Peyer's patch (tissue), 4 donors: ENCODE measurements around the gene ALG1L2. TPM values are rescaled to one million over a fixed set of nuclear protein-coding genes. Genes with fewer than 3 reads are reported as not detected.
"Not testable (repeated sequence)": the region's sequence is repeated elsewhere in the genome, so short reads cannot be mapped to it uniquely, and the experiment has no call there.

Experiments
- DNase-seq, 3 donors: peaks; one replicate each; pipeline ENCODE4 v3.0.0-alpha.2; 2017 to 2019
- H3K27ac ChIP-seq, 4 donors: fragments of 200-600 bp; sonication (generic); one replicate each; pipeline ENCODE4 v1.5.1; 2016 to 2019
- H3K27me3 ChIP-seq, 2 donors: fragments of 200-600 bp; sonication (generic); one replicate each; pipeline ENCODE4 v1.5.1; 2019
- H3K36me3 ChIP-seq, 3 donors: fragments of 200-600 bp; sonication (generic); one replicate each; pipeline ENCODE4 v1.5.1; 2016 to 2019
- H3K4me1 ChIP-seq, 4 donors: fragments of 200-600 bp; sonication (generic); one replicate each; pipeline ENCODE4 v1.5.1; 2016 to 2019
- H3K4me3 ChIP-seq, 4 donors: fragments of 200-600 bp; sonication (generic); 1 replicate in 3 of 4; 2 replicates in 1 of 4; pipeline ENCODE4 v1.5.1; 2016 to 2019; ENCODE audit warnings: mild to moderate bottlenecking in 1 of 4
- H3K9me3 ChIP-seq, 4 donors: fragments of 200-600 bp; sonication (generic); one replicate each; pipeline ENCODE4 v1.5.1; 2016 to 2019; ENCODE audit warnings: mild to moderate bottlenecking in 1 of 4
- POLR2A ChIP-seq, 2 donors: fragments of 450-650 bp; IDR thresholded peaks; one replicate each; pipeline ENCODE4 v1.5.1; 2017; ENCODE audit warnings: antibody characterized with exemption in 2 of 2, mild to moderate bottlenecking in 2 of 2, moderate library complexity in 2 of 2
- total RNA-seq, 4 donors: library from RNA; depleted of rRNA; stranded (reverse); fragments of >200 nt; gene quantifications; one replicate each; pipeline ENCODE4 v1.1.0, GENCODE V29; 2016
- TF ChIP-seq, protein P1 (sequence below), 6 experiments: fragments of 450-650 bp in 4 of 6; fragments of 200-600 bp in 2 of 6; sonication (generic) in 1 of 6; IDR thresholded peaks; one replicate each; pipeline ENCODE4 v1.5.1; 2017 to 2019; ENCODE audit warnings: antibody characterized with exemption in 6 of 6, mild to moderate bottlenecking in 3 of 6, moderate library complexity in 1 of 6

ALG1L2 gene
- total RNA-seq, 4 donors from 2014 or later, result 2.4 TPM; not detected in 3

DNA sequence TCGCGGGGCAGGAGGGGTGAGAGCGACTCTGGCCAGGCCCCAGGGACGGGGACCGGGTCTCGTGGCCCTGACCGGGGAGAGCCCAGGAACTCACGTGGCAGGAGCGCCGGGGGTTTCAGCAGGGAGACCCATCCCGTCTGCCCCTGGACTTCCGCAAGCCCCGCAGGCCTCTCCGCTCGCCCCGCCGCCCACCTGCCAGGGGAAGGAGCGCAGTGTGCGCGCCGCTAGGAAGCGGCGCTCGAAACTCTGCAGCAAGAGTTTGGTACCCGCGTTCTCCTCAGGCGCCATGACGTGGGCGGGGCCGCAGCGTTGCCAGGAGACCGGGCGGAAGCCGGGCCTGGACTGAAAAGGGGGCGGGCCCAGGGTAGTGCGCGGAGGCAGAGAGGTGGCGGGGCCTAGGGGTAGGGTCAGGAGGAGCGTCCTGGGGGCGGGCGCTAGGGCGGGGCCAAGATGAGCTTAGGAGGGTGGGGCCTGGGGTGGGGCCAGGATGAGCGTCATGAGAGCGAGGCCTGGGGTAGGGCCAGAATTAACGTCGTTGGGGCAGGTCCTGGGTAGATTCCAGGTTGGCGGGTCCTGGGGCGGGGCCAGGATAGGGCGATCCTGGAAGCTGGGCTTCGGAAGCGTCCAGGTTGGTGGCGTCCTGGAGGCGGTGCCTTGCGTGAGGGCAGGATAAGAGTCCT is 29.7 kb downstream of the ALG1L2 start:
- H3K27me3 ChIP-seq, result no peaks in the 10 kb centered on the region
- peak; percentile 99 to 100 (median 100) for DNase-seq
- TF ChIP-seq, protein P1, sequence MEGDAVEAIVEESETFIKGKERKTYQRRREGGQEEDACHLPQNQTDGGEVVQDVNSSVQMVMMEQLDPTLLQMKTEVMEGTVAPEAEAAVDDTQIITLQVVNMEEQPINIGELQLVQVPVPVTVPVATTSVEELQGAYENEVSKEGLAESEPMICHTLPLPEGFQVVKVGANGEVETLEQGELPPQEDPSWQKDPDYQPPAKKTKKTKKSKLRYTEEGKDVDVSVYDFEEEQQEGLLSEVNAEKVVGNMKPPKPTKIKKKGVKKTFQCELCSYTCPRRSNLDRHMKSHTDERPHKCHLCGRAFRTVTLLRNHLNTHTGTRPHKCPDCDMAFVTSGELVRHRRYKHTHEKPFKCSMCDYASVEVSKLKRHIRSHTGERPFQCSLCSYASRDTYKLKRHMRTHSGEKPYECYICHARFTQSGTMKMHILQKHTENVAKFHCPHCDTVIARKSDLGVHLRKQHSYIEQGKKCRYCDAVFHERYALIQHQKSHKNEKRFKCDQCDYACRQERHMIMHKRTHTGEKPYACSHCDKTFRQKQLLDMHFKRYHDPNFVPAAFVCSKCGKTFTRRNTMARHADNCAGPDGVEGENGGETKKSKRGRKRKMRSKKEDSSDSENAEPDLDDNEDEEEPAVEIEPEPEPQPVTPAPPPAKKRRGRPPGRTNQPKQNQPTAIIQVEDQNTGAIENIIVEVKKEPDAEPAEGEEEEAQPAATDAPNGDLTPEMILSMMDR (IDR thresholded peaks at IDR 0.05), result no peak
- peak in 1 of 2 donors; percentile 50 for TF ChIP-seq POLR2A (IDR thresholded peaks at IDR 0.05)
- peaks cover 0 to 14% (median 0%) of the 10 kb centered on the region in 4 donors for H3K4me1 ChIP-seq
- H3K36me3 ChIP-seq, result no peaks in the 10 kb centered on the region
- no peaks in the 10 kb centered on the region for H3K9me3 ChIP-seq
- peak overlapping the region; percentile 69 to 97 (median 78) for H3K4me3 ChIP-seq
- peak overlapping the region; percentile 84 to 90 (median 86) for H3K27ac ChIP-seq

DNA sequence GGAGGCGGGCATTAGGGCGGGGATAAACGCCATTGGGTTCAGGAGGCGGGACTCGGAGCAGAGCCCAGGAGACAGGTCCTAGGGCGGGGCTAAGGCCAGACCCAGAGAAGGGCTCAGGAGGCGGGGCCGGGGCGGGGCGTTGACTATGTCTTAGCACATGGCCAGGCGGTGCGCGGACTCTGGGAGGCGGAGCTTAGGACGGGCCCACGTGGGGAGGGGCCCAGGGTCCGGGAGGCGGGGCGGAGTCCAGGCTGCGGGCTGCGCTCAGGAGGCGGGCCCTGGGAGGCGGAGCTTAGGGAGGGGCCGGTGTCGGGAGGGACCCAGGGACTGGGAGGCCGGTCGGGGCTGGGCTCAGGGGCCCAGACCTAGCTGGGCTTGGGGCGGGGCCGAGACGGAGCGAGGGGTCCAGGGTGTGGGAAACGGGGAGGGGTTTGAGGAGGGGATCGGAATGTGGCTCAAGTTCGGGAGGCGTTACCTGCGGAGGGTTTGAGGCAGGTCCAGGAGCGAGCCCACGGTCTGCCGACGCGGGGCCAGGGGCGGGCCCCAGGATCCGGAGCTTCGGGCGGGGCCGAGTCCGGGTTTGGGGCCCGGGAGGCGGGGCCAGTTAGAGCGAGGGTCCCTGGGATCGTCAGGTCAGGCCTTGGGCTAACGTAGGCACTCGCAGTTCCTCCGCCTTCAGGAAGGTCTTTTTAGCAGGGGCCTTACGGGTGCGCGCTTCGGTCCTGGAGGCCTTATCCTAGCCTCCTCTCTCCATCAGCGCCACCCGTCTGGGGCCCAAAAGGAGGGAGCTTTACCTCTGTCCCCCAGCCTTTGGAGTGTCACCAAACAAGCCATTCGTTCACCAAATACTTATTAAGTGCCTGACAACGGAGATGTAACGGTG is 30.5 kb downstream of the ALG1L2 start:
- Histone ChIP-seq H3K4me1 (peaks cover 0 to 14% (median 0%) of the 10 kb centered on the region in 4 donors), H3K4me3 (peak overlapping the region; percentile 69 to 97 (median 78)), H3K27ac (peak overlapping the region; percentile 84 to 90 (median 86))
- not testable (repeated sequence) for H3K27me3 ChIP-seq, H3K9me3 ChIP-seq, H3K36me3 ChIP-seq
- TF ChIP-seq POLR2A (IDR thresholded peaks at IDR 0.05), result peak; percentile 30 to 37
- peak; percentile 98 to 100 (median 100) for DNase-seq

DNA sequence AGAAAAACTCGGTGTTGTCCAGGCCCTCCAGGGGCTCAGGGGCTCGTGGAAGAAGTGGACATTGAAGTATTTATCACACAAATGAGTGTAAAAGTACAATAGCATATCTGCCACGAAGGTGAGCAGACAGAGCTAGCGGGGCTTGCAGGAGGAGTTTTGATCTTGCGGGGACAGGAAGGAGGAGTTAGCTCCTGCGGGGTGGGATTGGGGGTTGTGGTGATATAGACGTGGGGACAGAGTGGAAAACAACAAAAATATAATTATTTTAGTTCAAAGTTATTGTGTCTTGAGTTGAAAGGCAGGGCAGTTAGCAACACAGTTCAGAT is 31.1 kb downstream of the ALG1L2 start:
- H3K9me3 ChIP-seq, result not testable (repeated sequence)
- H3K4me3 ChIP-seq, result peak overlapping the region; percentile 69 to 83 (median 74)

DNA sequence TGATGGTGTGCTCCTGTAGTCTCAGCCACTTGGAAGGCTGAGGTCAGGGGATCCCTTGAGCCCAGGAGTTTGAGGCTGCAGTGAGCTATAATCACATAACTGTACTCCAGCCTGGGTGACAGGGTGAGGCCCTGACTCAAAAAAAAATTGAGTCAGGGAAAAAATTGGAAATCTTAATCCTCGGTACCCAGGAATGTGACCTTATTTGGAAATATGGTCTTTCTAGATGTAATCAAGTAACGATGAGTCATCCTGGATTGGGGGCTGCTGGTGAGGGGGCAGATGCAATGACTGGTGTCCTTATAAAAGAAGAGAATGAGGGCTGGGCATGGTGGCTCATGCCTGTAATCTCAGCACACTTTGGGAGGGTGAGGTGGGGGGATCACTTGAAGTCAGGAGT is 33.8 kb downstream of the ALG1L2 start:
- H3K4me1 ChIP-seq, result peaks cover 0 to 11% (median 0%) of the 10 kb centered on the region in 4 donors
- H3K9me3 ChIP-seq, H3K4me3 ChIP-seq, H3K36me3 ChIP-seq, H3K27me3 ChIP-seq, H3K27ac ChIP-seq, DNase-seq: not testable (repeated sequence)

More for the DNA sequence above, 31.1 kb downstream of the ALG1L2 start:
- not testable (repeated sequence) for H3K27me3 ChIP-seq, H3K36me3 ChIP-seq, DNase-seq
- Histone ChIP-seq H3K27ac (peak overlapping the region; percentile 84 to 90 (median 86)), H3K4me1 (peaks cover 0 to 14% (median 0%) of the 10 kb centered on the region in 4 donors)

DNA sequence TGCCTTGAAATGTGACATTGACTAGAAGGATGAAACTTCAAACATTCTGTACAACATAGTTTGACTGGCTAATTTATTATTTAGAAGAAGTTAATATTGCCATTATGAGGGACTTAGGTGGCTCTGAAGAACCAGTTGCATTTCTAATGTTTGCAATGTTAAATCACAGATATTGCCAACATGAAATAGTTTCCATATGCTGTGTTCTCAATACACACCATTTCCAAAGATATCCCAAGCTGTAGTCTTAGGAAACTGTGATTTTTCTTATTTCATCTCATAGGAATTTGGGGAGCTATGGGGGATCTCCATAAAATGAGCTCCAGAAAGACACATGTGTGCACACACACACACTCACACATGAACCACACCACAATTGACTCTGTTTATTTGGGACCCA is 36.3 kb downstream of the ALG1L2 start:
- TF ChIP-seq, protein P1 (IDR thresholded peaks at IDR 0.05), result no peak
- TF ChIP-seq POLR2A (IDR thresholded peaks at IDR 0.05), result no peak
- peaks cover 0 to under 1% (median 0%) of the 10 kb centered on the region in 4 donors for H3K4me1 ChIP-seq
- no peaks in the 10 kb centered on the region for H3K27me3 ChIP-seq
- H3K27ac ChIP-seq, result no peak overlapping the region
- no peak overlapping the region for H3K4me3 ChIP-seq
- no peaks in the 10 kb centered on the region for H3K9me3 ChIP-seq
- DNase-seq, result no peak
- no peaks in the 10 kb centered on the region for H3K36me3 ChIP-seq

DNA sequence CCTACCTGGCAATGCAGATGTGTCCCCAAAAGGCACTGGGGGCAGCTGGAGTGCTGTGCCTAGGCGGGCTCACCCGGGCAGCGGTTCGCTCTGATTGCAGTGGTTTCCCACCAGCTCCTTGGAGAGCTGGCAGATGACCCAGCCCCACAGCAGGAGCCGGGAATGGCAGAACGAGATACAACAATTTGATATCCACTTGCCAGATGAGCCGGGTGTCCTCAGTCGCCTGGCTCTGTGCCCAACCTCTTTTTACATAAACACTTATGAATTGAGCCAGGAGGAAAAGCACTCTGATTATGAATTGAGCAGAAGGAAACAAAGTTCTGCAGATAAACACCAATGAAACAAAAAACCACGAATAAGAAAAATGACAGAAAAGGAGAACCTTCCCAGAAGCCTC is 38.2 kb downstream of the ALG1L2 start:
- H3K27ac ChIP-seq, H3K36me3 ChIP-seq, H3K9me3 ChIP-seq, H3K4me1 ChIP-seq, H3K27me3 ChIP-seq, H3K4me3 ChIP-seq, DNase-seq: not testable (repeated sequence)

DNA sequence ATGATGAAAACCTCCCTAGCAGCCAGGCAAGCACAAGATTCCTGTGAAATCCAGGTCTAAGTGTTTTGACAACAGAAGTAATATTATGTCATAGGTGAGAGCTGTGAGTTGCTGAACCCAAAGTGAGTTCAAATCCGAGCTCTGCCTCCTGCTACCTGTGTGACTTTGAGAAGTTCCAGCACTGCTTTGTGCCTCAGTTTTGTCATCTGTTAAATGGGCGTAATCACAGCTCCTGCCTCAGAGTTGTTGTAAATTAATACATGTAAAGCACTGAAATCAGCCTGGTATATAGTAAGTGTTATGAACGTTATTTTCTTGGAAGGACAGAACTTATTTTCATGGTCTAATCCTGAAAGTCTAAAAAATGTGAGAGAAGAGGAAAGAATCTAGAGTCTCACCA is 38.7 kb downstream of the ALG1L2 start:
- H3K4me1 ChIP-seq, H3K4me3 ChIP-seq, H3K36me3 ChIP-seq, H3K27me3 ChIP-seq, H3K27ac ChIP-seq, DNase-seq, H3K9me3 ChIP-seq: not testable (repeated sequence)

DNA sequence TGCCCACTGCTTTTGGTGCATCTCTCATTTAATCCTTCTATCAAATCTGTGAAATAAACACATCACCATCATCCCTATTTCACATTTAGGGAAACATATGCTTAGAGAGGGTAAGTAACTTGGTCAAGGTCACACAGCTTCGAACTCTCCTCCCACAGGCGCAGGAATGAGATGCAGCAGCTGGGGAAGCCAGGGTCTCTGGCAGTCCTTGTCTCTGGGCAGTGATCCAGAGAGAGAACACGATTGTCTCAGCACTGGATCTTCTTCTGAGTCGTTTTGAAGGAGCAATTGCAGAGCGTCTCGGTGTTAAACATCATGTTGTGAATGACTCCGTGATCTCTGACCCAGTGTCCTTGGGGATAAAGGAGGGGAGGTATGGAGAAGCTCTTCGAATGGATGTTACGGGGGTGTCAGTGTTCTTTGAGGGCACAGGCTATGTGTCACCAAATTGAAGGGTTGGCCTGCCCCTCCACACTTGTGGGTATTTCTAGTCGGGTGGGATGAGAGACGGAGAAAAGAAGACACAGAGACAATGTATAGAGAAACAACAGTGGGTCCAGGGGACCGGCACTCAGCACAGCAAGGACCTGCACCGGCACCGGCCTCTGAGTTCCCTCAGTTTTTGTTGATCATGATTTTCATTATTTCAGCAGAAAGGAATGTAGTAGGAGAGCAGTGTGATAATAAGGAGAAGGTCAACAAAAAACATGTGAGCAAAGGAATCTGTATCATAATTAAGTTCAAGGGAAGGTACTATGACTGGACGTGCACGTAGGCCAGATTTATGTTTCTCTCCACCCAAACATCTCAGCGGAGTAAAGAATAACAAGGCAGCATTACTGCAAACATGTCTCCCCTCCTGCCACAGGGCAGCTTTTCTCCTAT is 41.5 kb downstream of the ALG1L2 start:
- not testable (repeated sequence) for H3K27me3 ChIP-seq, H3K27ac ChIP-seq, H3K36me3 ChIP-seq, H3K4me1 ChIP-seq, DNase-seq, H3K4me3 ChIP-seq, H3K9me3 ChIP-seq

DNA sequence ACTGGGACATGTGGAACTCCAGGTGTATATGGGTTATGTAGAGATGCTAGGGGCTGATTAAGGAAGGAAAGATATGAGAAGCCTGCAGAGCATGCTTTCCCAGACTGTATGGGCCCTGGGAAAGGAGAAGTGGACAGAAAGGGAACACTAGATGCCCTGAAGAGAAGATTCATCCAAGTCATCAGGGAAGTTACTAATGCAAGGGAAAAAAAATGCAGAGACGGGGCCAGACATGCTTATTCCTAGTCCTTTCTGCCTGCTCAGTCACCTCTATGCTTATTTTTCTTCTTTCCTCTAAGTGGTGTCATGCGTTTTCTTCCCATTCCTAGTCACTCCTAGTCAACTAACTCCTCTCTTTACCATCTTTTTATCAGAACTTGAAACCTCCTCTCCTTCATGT is 43.8 kb downstream of the ALG1L2 start:
- H3K36me3 ChIP-seq, H3K27me3 ChIP-seq, H3K4me1 ChIP-seq, H3K27ac ChIP-seq, DNase-seq, H3K4me3 ChIP-seq, H3K9me3 ChIP-seq: not testable (repeated sequence)

DNA sequence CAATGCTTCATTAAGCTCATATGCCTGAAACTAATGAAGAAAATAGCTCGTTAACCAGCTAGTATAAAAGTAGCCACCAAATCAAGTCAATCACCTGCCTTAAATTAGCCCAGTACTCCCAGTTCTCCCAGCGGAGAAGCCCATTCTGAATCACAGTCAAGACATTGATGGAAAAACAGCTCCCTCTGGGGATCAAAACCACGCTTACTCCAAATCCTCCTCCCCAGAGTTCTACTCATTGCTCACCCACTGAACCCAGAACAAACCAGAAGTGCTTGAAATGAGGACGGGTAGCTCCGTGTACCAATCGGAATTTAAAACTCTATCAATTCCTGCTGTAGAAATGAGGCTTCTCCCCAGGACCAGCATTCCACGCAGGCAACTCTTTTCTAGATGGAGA is 54.7 kb downstream of the ALG1L2 start:
- H3K4me1 ChIP-seq, H3K4me3 ChIP-seq, H3K27me3 ChIP-seq, DNase-seq, H3K9me3 ChIP-seq, H3K36me3 ChIP-seq, H3K27ac ChIP-seq: not testable (repeated sequence)

DNA sequence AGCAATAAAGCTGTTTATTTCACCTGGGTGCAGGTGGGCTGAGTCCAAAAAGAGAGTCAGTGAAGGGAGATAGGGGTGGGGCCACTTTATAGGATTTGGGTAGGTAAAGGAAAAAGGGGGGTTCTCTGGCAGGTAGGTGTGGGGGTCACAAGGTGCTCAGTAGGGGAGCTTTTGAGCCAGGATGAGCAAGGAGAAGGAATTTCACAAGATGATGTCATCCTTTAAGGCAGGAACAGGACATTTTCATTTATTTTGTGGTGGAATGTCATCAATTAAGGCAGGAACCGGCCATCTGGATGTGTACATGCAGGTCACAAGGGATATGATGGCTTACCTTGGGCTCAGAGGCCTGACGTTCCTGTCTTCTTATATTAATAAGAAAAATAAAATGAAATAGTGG is 56.1 kb downstream of the ALG1L2 start:
- H3K9me3 ChIP-seq, H3K27me3 ChIP-seq, DNase-seq, H3K36me3 ChIP-seq, H3K27ac ChIP-seq, H3K4me3 ChIP-seq, H3K4me1 ChIP-seq: not testable (repeated sequence)

DNA sequence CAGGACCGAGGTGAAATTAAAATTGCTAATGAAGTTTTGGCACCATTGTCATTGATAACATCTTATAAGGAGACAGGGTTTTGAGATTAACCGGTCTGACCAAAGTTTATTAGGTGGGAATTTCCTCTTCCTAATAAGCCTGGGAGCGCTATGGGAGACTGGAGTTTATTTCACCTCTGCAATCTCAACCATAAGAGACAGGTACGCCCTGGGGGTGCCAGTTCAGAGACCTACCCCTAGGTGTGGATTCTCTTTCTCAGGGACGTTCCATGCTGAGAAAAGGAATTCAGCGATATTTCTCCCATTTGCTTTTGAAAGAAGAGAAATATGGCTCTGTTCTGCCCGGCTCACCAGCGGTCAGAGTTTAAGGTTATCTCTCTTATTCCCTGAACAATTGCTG is 57.4 kb downstream of the ALG1L2 start:
- H3K27ac ChIP-seq, H3K4me1 ChIP-seq, H3K27me3 ChIP-seq: not testable (repeated sequence)

More for the DNA sequence above, 57.4 kb downstream of the ALG1L2 start:
- H3K36me3 ChIP-seq, DNase-seq, H3K4me3 ChIP-seq, H3K9me3 ChIP-seq: not testable (repeated sequence)
